ENCODE results near the gene PKD2. TPM values are rescaled to one million over a fixed set of nuclear protein-coding genes. Genes with fewer than 3 reads are reported as not detected.
"Not testable (repeated sequence)": the region's sequence is repeated elsewhere in the genome, so short reads cannot be mapped to it uniquely, and the experiment has no call there.

The PKD2 gene
- total RNA-seq, 1 donor, result 161 TPM

DNA sequence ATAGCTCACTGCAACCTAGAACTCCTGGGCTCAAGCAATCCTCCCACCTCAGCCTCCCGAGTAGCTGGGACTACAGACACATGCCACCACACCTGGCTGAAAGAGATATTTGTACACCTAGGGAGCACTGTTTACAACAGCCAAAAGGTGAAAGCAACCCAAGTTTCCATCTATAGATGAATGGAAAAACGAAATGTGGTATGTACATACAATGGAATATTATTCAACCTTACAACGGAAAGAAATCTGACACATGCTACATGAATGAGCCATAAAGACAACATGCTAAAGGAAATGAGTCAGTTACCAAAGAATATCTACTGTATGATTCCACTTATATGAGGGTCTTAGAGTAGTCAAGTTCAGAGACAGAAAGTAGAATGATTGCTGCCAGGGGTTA lies 98.8 kb downstream of the PKD2 start:
- DNase-seq (ENCODE audit: low read depth), result peak; percentile 5
- TF ChIP-seq, protein P1, sequence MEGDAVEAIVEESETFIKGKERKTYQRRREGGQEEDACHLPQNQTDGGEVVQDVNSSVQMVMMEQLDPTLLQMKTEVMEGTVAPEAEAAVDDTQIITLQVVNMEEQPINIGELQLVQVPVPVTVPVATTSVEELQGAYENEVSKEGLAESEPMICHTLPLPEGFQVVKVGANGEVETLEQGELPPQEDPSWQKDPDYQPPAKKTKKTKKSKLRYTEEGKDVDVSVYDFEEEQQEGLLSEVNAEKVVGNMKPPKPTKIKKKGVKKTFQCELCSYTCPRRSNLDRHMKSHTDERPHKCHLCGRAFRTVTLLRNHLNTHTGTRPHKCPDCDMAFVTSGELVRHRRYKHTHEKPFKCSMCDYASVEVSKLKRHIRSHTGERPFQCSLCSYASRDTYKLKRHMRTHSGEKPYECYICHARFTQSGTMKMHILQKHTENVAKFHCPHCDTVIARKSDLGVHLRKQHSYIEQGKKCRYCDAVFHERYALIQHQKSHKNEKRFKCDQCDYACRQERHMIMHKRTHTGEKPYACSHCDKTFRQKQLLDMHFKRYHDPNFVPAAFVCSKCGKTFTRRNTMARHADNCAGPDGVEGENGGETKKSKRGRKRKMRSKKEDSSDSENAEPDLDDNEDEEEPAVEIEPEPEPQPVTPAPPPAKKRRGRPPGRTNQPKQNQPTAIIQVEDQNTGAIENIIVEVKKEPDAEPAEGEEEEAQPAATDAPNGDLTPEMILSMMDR (IDR thresholded peaks at IDR 0.05; ENCODE audit: insufficient read depth, low read depth, low read length), result no peak
- no peak overlapping the region for H3K4me3 ChIP-seq (ENCODE audit: low read depth, low read length)

DNA sequence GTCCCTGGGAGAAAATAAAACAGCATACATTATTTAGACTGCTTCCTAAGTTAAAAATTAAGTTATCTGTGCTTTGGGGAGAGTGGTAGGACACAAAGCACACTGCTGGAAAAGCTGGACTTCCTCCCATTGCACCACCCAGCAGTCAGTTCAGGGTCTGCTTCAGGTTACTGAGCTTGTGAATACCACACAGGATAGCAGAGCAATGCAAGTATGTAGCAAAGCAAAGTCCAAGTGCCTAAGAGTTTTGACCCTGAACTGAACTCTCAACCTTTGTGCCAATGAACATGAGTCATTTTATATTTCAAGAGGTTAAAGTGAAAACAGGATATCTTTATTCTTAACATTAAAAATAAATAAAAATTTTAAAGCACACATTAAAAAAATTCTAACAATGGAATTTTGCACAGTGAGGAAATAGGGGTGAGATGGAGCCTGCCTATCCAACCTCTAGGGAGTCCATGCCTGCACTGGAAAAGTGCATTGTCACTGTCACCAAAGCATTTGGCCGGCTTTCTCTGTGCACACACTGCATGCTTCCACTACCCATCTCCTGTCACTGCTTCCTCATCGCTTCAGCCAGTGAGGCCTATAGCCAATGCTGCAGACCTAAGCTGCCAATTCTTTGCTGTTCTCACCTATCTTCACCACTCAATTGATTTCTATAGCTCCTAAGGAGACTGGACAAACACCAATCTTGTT lies 100.1 kb downstream of the PKD2 start:
- TF ChIP-seq, protein P1 (IDR thresholded peaks at IDR 0.05; ENCODE audit: insufficient read depth, low read depth, low read length), result no peak
- H3K4me3 ChIP-seq (ENCODE audit: low read depth, low read length), result no peak overlapping the region
- DNase-seq (ENCODE audit: low read depth), result peak; percentile 16

DNA sequence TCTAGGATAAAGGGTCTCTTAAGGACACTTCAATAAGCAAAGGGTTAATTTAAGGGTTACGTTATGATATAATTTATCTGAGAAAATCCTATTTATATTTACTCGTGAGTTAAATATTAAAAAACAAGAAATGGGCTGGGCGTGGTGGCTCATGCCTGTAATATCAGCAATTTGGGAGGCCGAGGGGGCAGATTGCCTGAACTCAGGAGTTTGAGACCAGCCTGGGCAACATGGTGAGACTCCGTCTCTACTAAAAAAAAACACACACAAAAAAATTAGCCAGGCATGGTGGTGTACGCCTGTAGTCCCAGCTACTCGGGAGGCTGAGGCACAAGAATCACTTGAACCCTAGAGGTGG lies 100.7 kb downstream of the PKD2 start:
- H3K4me3 ChIP-seq (ENCODE audit: low read depth, low read length); DNase-seq (ENCODE audit: low read depth): not testable (repeated sequence)

DNA sequence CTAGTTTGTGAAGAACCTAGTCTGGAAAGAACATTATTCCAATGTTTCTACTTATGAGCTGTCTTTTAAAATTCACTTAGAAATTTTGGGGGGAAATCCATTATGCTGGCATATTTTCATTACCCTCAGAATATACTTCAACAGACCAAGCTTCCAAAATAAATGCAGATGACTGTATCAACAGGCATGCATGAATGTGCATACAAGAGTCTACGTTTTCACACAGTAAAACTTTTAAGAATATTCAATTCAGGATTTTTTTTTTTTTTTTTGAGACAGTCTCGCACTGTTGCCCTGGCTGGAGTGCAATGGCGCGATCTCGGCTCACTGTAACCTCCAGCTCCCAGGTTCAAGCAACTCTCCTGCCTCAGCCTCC lies 101.3 kb downstream of the PKD2 start:
- DNase-seq (ENCODE audit: low read depth), result no peak

DNA sequence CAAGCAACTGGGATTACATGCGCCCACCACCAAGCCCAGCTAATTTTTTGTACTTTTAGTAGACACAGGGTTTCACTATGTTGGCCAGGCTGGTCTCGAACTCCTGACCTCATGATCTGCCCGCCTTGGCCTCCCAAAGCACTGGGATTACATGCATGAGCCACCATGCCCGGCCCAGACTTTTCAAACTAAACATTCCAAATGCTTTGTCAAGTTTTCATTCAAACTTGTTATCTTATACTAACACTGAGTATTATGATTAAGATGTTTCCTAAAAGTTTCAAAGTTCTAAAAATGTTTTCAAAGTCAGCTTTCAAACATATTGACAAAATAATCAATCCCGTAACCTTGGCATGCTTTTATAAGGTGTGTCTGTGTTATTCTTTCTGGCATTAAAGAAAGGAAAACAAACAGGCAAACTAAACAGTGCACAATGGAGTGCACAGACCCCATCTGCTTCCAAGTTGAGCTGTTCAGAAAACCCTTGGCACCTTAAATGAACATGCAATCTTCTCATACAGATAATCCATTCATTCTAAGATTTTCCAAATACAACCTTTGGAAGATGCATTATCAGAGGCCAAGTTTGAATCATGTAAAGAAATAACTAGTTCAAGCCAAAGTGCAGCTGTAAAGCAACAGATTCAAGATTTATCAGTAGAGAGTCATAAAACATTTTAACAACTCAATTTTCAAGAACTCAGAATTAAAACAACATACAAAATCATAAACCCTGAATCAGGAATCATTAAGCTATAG lies 101.9 kb downstream of the PKD2 start:
- H3K4me3 ChIP-seq (ENCODE audit: low read depth, low read length), result no peak overlapping the region
- peak; percentile 6 for DNase-seq (ENCODE audit: low read depth)
- TF ChIP-seq, protein P1 (IDR thresholded peaks at IDR 0.05; ENCODE audit: insufficient read depth, low read depth, low read length), result no peak

More for the DNA sequence above, 101.3 kb downstream of the PKD2 start:
- H3K4me3 ChIP-seq (ENCODE audit: low read depth, low read length), result no peak overlapping the region
- TF ChIP-seq, protein P1 (IDR thresholded peaks at IDR 0.05; ENCODE audit: insufficient read depth, low read depth, low read length), result no peak

DNA sequence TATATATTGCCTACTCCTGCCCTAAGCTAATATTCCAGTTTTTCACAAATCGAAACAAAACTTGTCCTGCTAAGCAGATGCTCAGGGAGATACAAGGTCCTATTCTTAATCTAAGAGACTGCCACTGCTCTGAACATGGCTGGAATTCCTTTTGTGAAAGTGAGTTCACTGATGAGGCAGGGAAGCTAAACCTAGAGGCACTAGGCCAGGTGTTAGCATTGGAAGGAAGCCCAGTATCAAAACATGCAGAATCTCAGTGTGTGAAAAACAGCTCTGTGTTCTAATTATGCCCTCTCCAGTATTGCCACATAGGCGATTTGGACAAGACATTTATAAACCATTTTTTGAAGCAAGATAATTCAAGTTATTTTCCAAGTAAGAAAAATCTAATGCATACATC lies 103.4 kb downstream of the PKD2 start:
- DNase-seq (ENCODE audit: low read depth), result no peak
- TF ChIP-seq, protein P1 (IDR thresholded peaks at IDR 0.05; ENCODE audit: insufficient read depth, low read depth, low read length), result no peak
- H3K4me3 ChIP-seq (ENCODE audit: low read depth, low read length), result no peak overlapping the region

DNA sequence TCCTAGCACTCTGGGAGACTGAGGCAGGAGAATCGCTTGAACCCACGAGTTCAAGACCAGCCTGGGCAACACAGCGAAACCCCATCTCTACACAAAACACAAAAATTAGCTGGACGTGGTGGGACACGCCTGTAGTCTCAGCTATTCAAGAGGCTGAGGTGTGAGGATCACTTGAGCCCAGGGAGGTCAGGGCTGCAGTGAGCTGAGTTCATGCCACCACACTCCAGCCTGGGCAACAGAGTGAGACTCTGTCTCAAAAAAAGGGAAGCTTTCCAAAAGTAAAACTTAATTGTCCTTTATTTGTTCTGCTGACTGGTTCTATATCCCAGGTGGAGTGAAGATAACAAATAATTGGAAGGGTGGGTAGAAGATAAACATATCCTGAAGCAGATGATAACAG lies 105.4 kb downstream of the PKD2 start:
- TF ChIP-seq, protein P1 (IDR thresholded peaks at IDR 0.05; ENCODE audit: insufficient read depth, low read depth, low read length), result no peak
- no peak overlapping the region for H3K4me3 ChIP-seq (ENCODE audit: low read depth, low read length)
- no peak for DNase-seq (ENCODE audit: low read depth)

Data from fibroblast of villous mesenchyme (primary cell).